Measurements from ENCODE around the gene BFAR.
"Not testable (repeated sequence)": the region's sequence is repeated elsewhere in the genome, so short reads cannot be mapped to it uniquely, and the experiment has no call there.

The BFAR gene

GRCh38 chr16:14685870-14686793 lies 53.4 kb downstream of the BFAR start:
- DNase-seq (ENCODE audit: low spot score): peak; percentile 80

GRCh38 chr16:14694129-14694528 lies 61.4 kb downstream of the BFAR start, which contains the start of gene PLA2G10:
Gene PLA2G10, minus strand, starts transcription at chr16:14694308. Its CDS starts 79 bp downstream, at chr16:14694229.
- DNase-seq (ENCODE audit: low spot score): not testable (repeated sequence)

GRCh38 chr16:14701859-14702258 lies 69.1 kb downstream of the BFAR start:
- DNase-seq (ENCODE audit: low spot score): not testable (repeated sequence)

- DNase-seq (ENCODE audit: low spot score): not testable (repeated sequence)
Measured at GRCh38 chr16:14702672-14703071, 69.9 kb downstream of the BFAR start.

GRCh38 chr16:14703156-14704011 lies 70.6 kb downstream of the BFAR start, which contains the start of gene NPIPA3:
Gene NPIPA3, plus strand, starts transcription at chr16:14703411. Its CDS starts 5,533 bp downstream, at chr16:14708944.
- DNase-seq (ENCODE audit: low spot score): not testable (repeated sequence)

Data from kidney capillary endothelial cell (primary cell).